ENCODE results near the gene KAT6B.

DNA sequence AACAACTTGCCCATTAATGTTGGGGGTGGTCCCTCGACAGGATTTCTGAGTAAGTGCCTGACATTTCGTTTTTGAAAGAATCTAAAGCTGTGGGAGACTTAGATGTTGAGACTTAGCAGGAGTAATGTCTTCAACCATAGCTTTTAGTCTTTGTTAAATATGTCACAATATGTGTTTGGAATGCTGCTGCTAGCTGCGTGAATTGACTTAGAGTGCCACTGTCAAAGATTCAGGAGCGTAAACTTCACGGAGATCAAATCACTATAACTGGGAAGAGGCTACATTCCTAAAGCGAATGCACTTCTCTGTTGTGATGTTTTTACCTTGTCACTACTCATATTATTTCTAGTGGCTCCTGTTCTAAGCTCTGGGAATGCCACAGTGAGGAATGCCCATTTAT is 193.8 kb downstream of the KAT6B start:
- TF ChIP-seq, protein P1, sequence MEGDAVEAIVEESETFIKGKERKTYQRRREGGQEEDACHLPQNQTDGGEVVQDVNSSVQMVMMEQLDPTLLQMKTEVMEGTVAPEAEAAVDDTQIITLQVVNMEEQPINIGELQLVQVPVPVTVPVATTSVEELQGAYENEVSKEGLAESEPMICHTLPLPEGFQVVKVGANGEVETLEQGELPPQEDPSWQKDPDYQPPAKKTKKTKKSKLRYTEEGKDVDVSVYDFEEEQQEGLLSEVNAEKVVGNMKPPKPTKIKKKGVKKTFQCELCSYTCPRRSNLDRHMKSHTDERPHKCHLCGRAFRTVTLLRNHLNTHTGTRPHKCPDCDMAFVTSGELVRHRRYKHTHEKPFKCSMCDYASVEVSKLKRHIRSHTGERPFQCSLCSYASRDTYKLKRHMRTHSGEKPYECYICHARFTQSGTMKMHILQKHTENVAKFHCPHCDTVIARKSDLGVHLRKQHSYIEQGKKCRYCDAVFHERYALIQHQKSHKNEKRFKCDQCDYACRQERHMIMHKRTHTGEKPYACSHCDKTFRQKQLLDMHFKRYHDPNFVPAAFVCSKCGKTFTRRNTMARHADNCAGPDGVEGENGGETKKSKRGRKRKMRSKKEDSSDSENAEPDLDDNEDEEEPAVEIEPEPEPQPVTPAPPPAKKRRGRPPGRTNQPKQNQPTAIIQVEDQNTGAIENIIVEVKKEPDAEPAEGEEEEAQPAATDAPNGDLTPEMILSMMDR (IDR thresholded peaks at IDR 0.05): no peak
- TF ChIP-seq POLR2AphosphoS5 (IDR thresholded peaks at IDR 0.05; ENCODE audit: insufficient read depth in 1 of 2, low read depth in 1 of 2): no peak
- no peak for TF ChIP-seq POLR2A (IDR thresholded peaks at IDR 0.05)

Data from vagina (tissue), 2 donors.